Osteoblast (primary cell): Measurements from ENCODE around the gene SKOR2. TPM values are rescaled to one million over a fixed set of nuclear protein-coding genes. Genes with fewer than 3 reads are reported as not detected.

Source experiments
- DNase-seq: peaks from one replicate; pipeline ENCODE4 v3.0.0; 2011; ENCODE audit warnings: low spot score, mixed read lengths; ENCODE audit not compliant: insufficient read length; ENCODE audit errors: missing footprints
- H2AFZ ChIP-seq: 2 replicates; pipeline ENCODE4 v1.6.0; 2011; ENCODE audit warnings: mild to moderate bottlenecking, low read length
- H3K27ac ChIP-seq: 2 replicates; pipeline ENCODE4 v1.5.1; 2011; ENCODE audit warnings: mild to moderate bottlenecking, low read depth, low read length, moderate library complexity
- H3K27me3 ChIP-seq: 2 replicates; pipeline ENCODE4 v1.6.0; 2012; ENCODE audit warnings: mild to moderate bottlenecking, control low read depth, inconsistent platforms, low read length, moderate library complexity; ENCODE audit not compliant: insufficient read depth
- H3K36me3 ChIP-seq: 2 replicates; pipeline ENCODE4 v1.5.1; 2011; ENCODE audit warnings: mild to moderate bottlenecking, low read length, control low read depth, moderate library complexity; ENCODE audit not compliant: insufficient read depth
- H3K4me1 ChIP-seq: 2 replicates; pipeline ENCODE4 v1.5.1; 2011; ENCODE audit warnings: mild to moderate bottlenecking, low read length, control low read depth, moderate library complexity; ENCODE audit not compliant: insufficient read depth
- H3K4me2 ChIP-seq: 2 replicates; pipeline ENCODE4 v1.6.0; 2011; ENCODE audit warnings: mild to moderate bottlenecking, low read length; ENCODE audit not compliant: insufficient read depth
- H3K4me3 ChIP-seq: fragments of 200-600 bp; sonication (generic); 3 replicates; pipeline ENCODE4 v1.5.1; 2012; ENCODE audit warnings: mild to moderate bottlenecking, low read length, inconsistent platforms; ENCODE audit not compliant: insufficient read depth
- H3K79me2 ChIP-seq: 2 replicates; pipeline ENCODE4 v1.6.0; 2012; ENCODE audit warnings: mild to moderate bottlenecking, low read length, control low read depth, inconsistent platforms; ENCODE audit not compliant: insufficient read depth
- H3K9me3 ChIP-seq: 2 replicates; pipeline ENCODE4 v1.5.1; 2011; ENCODE audit warnings: low read depth, low read length, control low read depth
- H4K20me1 ChIP-seq: 2 replicates; pipeline ENCODE4 v1.6.0; 2012; ENCODE audit warnings: mild to moderate bottlenecking, low read length, control low read depth; ENCODE audit not compliant: insufficient read depth
- total RNA-seq: library from RNA; depleted of rRNA; stranded (reverse); fragments of >200 nt; gene quantifications from 2 replicates; pipeline ENCODE4 v1.2.3, GENCODE V29; 2012
- TF ChIP-seq, protein P1 (sequence below): IDR thresholded peaks from 2 replicates; pipeline ENCODE4 v1.5.1; 2011; ENCODE audit warnings: mild to moderate bottlenecking, low read depth, low read length, moderate library complexity; ENCODE audit errors: extremely low read depth

Gene SKOR2
- total RNA-seq, 1 donor, result not detected

DNA sequence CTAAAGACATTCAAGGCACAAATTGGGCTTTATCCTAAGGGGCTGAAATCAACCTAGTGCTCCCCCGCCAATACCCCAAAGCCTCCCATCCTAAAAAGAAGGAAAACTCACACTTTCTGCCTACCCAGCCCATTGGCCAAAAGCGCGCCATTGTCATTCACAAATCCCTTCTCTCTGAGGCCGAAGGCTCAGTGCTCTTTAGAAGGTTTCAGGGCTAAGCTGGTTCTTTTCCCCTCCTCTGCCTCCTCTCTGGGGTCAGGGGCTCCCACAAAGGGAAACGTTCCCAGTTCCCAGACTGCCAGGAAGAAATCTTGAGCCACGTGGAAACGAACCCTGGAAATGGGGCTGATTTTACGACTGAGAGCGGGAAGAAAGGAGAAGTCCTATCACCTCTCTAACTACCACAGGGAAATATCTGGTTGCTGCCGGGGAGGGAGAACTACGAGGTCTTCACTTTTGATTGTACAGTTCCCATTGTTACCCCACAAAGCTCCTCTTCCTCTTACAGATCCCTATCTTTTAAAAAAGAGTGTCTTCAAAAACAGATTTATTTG, 1.7 kb upstream of the SKOR2 start:
- no peak overlapping the region for H2AFZ ChIP-seq
- H3K79me2 ChIP-seq, result no peaks in the 10 kb centered on the region
- H3K9me3 ChIP-seq, result no peaks in the 10 kb centered on the region
- H3K4me3 ChIP-seq, result no peak overlapping the region
- no peaks in the 10 kb centered on the region for H3K36me3 ChIP-seq
- no peak for DNase-seq
- peaks cover 61% of the 10 kb centered on the region for H3K27me3 ChIP-seq
- no peak overlapping the region for H3K4me2 ChIP-seq
- no peaks in the 10 kb centered on the region for H4K20me1 ChIP-seq
- H3K4me1 ChIP-seq, result no peaks in the 10 kb centered on the region
- H3K27ac ChIP-seq, result no peak overlapping the region
- TF ChIP-seq, protein P1, sequence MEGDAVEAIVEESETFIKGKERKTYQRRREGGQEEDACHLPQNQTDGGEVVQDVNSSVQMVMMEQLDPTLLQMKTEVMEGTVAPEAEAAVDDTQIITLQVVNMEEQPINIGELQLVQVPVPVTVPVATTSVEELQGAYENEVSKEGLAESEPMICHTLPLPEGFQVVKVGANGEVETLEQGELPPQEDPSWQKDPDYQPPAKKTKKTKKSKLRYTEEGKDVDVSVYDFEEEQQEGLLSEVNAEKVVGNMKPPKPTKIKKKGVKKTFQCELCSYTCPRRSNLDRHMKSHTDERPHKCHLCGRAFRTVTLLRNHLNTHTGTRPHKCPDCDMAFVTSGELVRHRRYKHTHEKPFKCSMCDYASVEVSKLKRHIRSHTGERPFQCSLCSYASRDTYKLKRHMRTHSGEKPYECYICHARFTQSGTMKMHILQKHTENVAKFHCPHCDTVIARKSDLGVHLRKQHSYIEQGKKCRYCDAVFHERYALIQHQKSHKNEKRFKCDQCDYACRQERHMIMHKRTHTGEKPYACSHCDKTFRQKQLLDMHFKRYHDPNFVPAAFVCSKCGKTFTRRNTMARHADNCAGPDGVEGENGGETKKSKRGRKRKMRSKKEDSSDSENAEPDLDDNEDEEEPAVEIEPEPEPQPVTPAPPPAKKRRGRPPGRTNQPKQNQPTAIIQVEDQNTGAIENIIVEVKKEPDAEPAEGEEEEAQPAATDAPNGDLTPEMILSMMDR, result no peak

DNA sequence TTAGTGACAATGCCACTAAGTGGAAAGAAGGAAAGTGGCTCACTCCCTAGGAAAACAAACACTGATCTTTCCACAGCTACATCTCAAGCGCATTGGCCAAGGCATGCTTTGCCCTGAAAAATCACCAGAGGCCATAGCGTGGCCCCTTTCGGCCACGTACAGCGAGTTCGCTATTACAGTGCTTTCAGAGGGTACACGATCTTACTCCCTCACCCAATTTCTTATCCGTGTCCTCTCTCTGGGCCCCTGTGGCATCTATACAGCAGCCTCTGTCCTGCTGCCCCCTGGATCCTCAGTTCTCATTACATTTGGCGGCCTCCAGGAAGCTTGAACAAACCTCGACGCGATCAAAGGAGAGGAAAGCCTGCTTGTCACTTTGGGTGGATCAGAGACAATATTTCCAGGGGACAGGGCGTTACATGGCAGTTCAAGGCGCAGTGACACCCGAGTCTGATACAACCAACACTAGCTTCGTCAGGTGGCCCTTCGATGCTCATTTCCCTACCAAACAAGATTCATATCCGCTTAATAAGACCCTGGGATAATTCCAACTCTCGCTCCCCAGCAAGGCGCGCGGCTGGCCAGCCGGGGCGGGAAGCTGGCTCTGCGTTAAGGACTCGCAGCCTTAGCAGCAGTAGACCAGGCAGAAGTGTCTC, 941 bp downstream of the SKOR2 start:
- Histone ChIP-seq H2AFZ (no peak overlapping the region), H3K27ac (no peak overlapping the region), H3K4me2 (no peak overlapping the region), H3K27me3 (peaks cover 74% of the 10 kb centered on the region), H3K36me3 (no peaks in the 10 kb centered on the region), H3K4me3 (no peak overlapping the region), H3K9me3 (no peaks in the 10 kb centered on the region), H4K20me1 (no peaks in the 10 kb centered on the region), H3K4me1 (no peaks in the 10 kb centered on the region), H3K79me2 (no peaks in the 10 kb centered on the region)
- TF ChIP-seq, protein P1, result no peak
- DNase-seq, result peak; percentile 73

DNA sequence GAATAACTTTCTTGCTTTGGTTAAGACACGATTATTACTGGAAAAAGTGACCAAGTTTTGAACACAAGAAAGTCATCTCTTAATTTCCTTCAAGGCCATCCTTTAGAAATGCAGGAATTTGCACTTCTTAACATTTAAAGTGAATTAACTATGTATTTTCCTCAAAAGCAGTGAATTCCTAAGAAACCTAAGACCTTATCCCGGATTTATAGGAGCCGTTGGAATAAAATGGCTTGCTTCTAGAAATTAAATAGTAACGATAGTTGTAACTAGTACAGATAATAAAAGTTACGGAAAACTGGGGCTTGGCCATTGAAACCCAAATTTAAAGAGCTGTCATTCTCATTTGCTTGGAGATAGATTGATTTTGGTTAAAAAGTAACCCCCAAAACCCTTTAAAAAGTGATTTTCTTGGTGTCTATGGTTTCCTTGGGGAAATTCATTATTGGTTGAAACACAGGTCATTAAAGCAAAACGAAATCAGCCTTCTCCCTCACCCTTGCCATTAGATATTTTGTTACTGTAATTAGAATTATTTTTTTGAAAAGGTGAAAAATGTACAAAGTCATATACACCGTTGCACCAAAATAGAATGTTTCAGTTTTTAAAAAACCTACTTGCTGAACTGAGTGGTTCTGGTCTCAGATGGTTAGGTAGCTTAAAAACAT, 2.0 kb downstream of the SKOR2 start:
- H3K27ac ChIP-seq, result no peak overlapping the region
- H3K4me3 ChIP-seq, result no peak overlapping the region
- no peaks in the 10 kb centered on the region for H3K4me1 ChIP-seq
- TF ChIP-seq, protein P1, result no peak
- no peak overlapping the region for H2AFZ ChIP-seq
- H3K9me3 ChIP-seq, result no peaks in the 10 kb centered on the region
- no peaks in the 10 kb centered on the region for H3K36me3 ChIP-seq
- no peaks in the 10 kb centered on the region for H3K79me2 ChIP-seq
- H3K4me2 ChIP-seq, result no peak overlapping the region
- H3K27me3 ChIP-seq, result peaks cover 80% of the 10 kb centered on the region
- H4K20me1 ChIP-seq, result no peaks in the 10 kb centered on the region
- DNase-seq, result no peak

DNA sequence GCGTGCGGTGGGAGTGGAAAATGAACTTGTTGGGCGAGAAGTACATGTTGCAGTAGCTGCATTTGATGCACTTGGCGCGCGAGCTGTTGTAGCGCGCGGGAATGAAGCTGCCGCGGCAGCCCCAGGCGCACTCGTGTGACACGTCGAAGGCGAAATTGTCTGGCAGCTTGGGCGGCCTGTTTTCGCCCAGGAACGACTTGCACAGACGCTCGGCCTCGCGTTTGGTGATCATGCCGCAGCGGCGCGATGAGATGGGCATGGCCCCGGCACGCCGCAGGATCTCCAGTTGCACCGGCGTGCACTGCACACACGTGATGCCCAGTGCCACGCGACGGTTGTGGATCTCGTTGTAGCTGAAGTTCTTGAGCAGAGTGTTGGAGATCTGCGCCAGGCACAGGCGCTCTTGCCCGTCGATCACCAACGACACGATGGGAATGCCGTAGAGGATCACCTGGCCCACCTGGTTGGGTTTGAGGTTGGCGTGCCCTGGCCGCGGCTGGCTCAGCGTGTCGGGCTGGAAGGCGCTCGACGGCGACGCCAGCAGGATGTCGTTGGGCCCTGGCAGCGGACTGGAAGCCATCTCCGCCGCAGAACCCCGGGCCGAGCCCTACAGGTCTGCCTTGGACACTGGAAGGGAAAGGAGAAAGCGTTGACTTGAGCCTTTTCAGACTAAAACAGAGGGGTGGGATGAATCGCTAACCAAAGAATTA, 2.7 kb downstream of the SKOR2 start:
- no peak overlapping the region for H3K27ac ChIP-seq
- no peaks in the 10 kb centered on the region for H3K4me1 ChIP-seq
- H3K36me3 ChIP-seq, result no peaks in the 10 kb centered on the region
- H3K4me3 ChIP-seq, result no peak overlapping the region
- H3K4me2 ChIP-seq, result no peak overlapping the region
- TF ChIP-seq, protein P1, result no peak
- no peak overlapping the region for H2AFZ ChIP-seq
- H4K20me1 ChIP-seq, result no peaks in the 10 kb centered on the region
- H3K79me2 ChIP-seq, result no peaks in the 10 kb centered on the region
- peak; percentile 83 for DNase-seq
- H3K27me3 ChIP-seq, result peaks cover 75% of the 10 kb centered on the region
- H3K9me3 ChIP-seq, result no peaks in the 10 kb centered on the region
